ENCODE data around the gene GALNT16.

Gene GALNT16

GRCh38 chr14:69344171-69344570 is 84.2 kb downstream of the GALNT16 start:
- no peak for DNase-seq

GRCh38 chr14:69345402-69345801 is 85.4 kb downstream of the GALNT16 start:
- DNase-seq, result no peak

GRCh38 chr14:69346710-69347109 is 86.8 kb downstream of the GALNT16 start:
- DNase-seq, result no peak

- DNase-seq, result no peak
Measured at GRCh38 chr14:69349091-69349777, 89.3 kb downstream of the GALNT16 start.

- DNase-seq, result no peak
Measured at GRCh38 chr14:69350892-69351291, 90.9 kb downstream of the GALNT16 start.

- DNase-seq, result no peak
Measured at GRCh38 chr14:69351385-69351784, 91.4 kb downstream of the GALNT16 start.

- DNase-seq, result no peak
Measured at GRCh38 chr14:69351911-69352310, 92.0 kb downstream of the GALNT16 start.

- no peak for DNase-seq
Measured at GRCh38 chr14:69353168-69353567, 93.2 kb downstream of the GALNT16 start.

- DNase-seq, result no peak
Measured at GRCh38 chr14:69354383-69355153, 94.6 kb downstream of the GALNT16 start.

GRCh38 chr14:69355154-69355597 is 95.2 kb downstream of the GALNT16 start:
- DNase-seq, result no peak

GRCh38 chr14:69355607-69356281 is 95.8 kb downstream of the GALNT16 start:
- peak; percentile 43 for DNase-seq

GRCh38 chr14:69356903-69357543 is 97.1 kb downstream of the GALNT16 start:
- DNase-seq, result no peak

- no peak for DNase-seq
Measured at GRCh38 chr14:69357544-69358200, 97.7 kb downstream of the GALNT16 start.

GRCh38 chr14:69358233-69358963 is 98.4 kb downstream of the GALNT16 start:
- no peak for DNase-seq

GRCh38 chr14:69358966-69359365 is 99.0 kb downstream of the GALNT16 start:
- DNase-seq, result no peak

- DNase-seq, result no peak
Measured at GRCh38 chr14:69360438-69361108, 100.6 kb downstream of the GALNT16 start.

- DNase-seq, result peak; percentile 41
Measured at GRCh38 chr14:69363055-69363454, 103.1 kb downstream of the GALNT16 start.

- no peak for DNase-seq
Measured at GRCh38 chr14:69363964-69364363, 104.0 kb downstream of the GALNT16 start.

GRCh38 chr14:69364378-69364777 is 104.4 kb downstream of the GALNT16 start:
- no peak for DNase-seq

- no peak for DNase-seq
Measured at GRCh38 chr14:69366069-69366468, 106.1 kb downstream of the GALNT16 start.

- no peak for DNase-seq
Measured at GRCh38 chr14:69366761-69367160, 106.8 kb downstream of the GALNT16 start.
